HL-60/S4 (cell line): Measurements from ENCODE around the gene THRSP.
"Not testable (repeated sequence)": the region's sequence is repeated elsewhere in the genome, so short reads cannot be mapped to it uniquely, and the experiment has no call there.

Experiments used
- in situ Hi-C: fragments of 300-500 bp; cut with MboI; formaldehyde crosslinking; loops from 2 replicates; pipeline ENCODE4 v1.14.3; 2022; ENCODE audit warnings: low sequenced_read_pairs

THRSP gene

DNA sequence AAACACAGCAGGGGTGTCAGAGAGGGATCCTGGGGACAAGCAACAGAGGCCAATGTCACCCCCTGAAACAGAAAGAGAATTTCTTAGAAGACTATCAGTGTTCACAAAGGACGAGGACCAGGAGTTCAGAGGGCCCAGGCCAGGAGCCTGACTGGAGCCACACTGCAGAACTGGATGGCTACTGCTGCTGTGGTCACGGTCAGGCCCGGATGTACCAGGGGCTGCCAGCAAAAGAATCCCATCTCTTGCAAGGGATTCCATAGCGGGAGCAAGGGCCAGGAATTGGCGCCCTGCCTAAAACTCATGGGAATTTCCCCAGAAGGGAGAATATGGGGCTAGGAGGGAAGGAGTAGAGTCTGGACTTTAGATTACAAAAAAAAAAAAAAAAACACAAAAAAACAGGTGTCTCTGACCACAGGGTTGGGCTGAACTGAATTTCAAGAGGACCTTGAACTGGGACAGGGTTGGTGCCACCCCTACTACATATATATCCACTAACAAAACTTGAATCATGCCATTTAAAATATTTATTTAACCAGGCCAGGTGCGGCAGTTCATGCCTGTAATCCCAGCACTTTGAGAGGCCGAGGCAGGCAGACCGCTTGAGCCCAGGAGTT, 24.9 kb upstream of the THRSP start:
- in situ Hi-C loops = no loop called here

DNA sequence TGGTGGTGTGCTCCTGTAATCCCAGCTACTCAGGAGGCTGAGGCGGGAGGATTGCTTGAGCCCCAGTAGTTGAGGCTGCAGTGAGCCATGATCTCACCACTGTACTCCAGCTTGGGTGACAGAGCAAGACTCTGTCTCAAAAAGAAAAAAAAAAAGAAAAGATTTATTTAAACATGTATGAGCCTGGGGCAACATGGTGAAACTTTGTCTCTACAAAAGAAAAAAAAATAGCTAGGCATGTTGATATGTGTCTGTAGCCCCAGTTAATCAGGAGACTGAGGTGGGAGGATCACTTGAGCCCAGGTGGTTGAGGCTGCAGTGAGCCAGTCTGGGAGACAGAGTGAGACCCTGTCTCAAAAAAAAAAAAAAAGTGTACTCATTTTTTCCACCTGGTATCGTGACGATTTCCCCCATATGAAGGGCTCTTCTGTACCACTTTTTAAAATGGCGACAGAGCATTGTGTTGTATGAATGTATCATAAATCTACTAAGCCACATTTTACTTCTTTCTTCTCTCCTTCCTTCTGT, 24.2 kb upstream of the THRSP start:
- in situ Hi-C loops = no loop called here

DNA sequence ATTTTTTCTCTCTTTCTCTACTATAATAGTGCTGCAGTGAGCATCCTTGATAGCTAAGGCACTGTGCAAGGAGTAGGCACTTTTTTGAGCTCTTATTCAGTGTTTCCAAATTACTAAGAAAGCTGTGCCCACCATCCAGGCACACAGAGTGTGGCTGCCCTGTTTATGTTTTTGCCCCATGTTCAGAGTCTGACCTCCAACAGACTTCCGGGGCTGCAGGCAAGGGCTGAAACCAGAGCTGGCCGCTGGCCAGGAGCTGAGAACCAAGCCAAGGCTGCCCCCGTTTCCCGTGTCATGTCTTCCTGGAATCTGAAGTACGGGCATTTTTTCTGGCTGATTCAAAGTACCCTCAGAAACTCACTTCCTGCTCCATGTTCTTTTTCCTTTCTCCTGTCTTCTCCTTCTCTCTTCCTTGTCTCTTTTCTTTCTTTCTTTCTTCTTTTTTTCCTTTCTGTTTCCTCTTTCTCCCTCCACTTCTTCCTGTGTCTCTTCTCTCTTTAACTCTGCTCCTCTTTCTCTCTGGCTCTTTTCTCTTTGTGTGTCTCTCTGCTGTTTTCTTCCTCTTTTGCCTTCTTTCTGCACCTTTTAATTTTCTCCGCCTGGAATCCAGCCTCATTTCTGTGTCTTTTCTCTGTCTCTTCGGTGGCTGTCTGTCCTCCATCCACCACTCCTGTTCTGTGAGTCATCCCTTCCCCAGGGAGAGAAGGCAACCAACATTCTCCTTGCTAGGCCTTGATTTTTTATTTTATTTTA, 23.6 kb upstream of the THRSP start:
- in situ Hi-C loops = no loop called here

DNA sequence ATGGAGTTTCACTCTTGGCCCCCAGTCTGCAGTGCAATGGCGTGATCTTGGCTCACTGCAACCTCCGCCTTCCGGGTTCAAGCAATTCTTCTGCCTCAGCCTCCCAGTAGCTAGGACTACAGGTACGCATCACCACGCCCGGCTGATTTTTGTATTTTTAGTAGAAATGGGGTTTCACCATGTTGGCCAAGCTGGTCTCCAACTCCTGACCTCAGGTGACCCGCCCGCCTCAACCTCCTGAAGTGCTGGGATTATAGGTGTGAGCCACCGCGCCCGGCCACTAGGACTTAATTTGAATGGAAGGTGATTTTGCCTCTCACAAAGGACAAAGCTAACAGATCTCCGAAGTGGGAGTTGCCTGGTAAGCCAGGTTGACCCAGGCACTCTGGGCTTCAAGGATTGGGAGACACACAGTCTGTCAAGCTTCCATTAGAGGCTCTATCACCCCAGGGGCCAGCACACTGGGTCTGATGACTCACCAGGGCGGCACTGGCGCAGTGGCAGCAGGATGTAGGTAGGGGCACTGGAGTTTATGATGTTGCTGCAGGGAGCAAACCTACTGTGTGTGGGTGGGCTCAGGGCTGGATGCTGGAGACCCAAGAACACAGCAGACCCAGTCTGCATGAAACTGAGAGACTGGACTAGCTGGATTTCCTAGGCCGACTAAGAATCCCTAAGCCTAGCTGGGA, 22.8 kb upstream of the THRSP start:
- in situ Hi-C loops = no loop called here

DNA sequence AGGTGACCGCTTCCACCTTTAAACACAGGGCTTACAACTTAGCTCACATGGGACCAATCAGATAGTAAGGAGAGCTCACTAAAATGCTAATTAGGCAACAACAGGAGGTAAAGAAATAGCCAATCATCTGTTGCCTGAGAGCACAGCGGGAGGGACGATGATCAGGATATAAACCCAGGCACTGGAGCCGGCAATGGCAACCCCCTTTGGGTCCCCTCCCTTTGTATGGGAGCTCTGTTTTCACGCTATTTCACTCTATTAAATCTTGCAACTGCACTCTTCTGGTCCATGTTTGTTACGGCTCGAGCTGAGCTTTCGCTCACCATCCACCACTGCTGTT, 22.3 kb upstream of the THRSP start:
- in situ Hi-C loops = not testable (repeated sequence)

DNA sequence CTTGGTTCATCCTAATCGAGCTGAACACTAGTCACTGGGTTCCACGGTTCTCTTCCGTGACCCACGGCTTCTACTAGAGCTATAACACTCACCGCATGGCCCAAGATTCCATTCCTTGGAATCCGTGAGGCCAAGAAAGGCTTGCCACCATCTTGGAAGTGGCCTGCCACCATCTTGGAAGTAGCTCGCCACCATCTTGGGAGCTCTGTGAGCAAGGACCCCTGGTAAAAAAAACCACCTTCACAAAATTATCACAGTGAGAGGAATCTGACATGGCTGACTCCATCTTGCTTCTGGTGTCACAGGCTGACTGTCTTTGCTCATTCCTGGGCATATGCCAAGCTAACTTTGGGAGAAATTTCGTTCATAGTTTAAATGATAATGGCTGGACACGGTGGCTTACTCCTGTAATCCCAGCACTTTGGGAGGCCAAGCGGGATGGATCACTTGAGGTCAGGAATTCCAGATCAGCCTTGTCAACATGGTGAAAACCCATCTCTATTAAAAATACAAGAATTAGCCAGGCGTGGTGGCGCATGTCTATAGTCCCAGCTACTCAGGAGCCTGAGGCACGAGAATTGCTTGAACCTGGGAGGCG, 21.7 kb upstream of the THRSP start:
- in situ Hi-C loops = no loop called here

DNA sequence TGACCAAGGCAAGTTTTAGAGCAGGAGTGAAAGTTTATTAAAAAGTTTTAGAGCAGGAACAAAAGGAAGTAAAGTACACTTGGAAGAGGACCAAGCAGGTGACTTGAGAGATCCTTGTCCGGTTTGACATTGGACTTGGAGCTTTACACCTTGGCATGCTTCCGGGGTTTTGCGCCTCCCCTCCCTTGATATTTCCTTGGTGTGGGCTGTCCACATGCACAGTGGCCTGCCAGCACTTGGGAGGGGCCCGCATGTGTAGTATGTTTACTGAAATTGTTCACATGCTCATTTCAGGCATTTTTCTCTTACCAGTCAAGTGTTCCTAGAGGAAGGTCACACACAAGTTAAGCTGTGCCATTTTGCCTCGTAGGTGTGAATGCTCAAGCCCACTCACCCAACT, 19.0 kb upstream of the THRSP start:
- in situ Hi-C loops = no loop called here

DNA sequence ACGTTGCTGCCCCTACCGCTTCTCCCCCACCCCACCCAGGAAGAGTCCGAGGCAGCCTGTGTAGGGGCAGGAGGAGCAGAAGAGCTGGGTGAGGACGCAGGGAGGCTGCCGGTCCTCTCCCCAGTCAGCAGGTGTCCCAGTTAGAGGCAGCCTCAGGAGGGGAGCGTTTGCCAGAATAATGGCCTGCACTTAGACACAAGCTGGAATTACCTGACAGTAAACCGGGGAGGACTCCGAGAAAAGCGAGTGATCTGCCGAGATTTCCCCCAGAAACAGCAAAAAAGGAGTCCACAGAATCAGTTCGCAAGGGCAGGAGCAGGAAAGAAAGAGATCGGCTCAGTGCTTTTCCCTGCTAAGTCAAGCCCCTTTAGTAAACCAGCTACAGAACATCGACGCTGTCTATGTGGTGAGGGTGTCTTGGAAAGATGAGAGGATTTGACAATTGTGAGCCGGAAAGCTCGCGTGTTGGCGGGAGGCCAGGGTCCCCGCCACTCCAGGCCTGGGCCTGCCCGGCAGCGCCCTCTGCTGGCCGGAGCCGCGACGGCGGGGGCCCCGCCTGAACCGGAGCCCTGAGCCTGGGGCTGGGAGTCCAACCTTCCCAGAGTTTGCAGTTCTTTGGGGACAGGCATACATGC, 17.7 kb upstream of the THRSP start:
- in situ Hi-C loops = no loop called here

DNA sequence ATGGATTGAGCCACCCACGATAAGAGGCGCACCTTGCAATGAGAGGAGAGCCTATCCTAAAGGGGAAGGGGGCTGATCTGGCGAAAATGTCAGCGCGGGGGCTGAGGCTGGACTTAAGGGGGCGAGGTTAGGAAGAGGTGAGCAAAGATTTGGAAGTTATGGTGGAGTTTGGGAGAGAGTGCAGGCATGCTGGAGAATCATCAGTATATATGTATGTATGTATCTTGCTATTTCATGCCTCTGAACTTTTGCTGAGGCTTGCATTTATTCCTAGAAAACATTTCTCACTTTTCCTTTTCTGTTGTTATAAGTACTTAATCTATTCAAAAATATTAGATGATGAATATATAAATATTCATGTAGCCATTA, 17.2 kb upstream of the THRSP start:
- in situ Hi-C loops = no loop called here

DNA sequence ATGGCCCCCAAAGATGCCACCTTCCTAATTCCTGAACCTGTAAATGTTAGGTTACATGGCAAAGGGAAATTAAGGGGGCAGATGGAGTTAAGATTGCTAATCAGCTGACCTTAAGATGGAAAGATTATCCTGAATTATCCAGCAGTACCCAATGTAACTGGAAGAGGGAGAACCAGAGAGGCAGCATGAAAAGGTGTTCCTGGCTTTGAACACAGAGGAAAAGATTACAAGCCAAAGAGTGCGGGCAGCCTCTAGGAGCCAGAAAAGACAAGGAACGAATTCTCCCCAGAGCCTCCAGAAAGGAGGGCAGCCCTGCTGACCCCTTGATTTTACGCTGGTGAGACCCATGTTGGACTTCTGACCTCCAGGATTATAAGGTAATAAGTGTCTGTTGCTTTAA, 15.1 kb upstream of the THRSP start:
- in situ Hi-C loops = no loop called here

DNA sequence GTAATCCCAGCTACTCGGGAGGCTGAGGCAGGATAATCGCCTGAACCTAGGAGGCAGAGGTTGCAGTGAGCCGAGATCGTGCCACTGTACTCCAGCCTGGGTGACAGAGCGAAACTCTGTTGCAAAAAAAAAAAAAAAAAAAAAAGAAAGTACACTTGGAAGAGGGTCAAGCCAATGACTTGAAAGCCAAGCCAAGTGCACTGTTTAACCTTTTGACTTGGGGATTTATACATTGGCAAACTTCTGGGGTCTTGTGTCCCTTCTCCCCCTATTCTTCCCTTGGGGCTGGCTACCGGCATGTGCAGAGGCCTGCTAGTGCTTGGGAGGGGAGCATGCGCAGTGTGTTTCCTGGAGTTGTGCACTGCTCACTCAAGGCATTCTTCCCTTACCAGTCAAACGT, 14.3 kb upstream of the THRSP start:
- in situ Hi-C loops = no loop called here

DNA sequence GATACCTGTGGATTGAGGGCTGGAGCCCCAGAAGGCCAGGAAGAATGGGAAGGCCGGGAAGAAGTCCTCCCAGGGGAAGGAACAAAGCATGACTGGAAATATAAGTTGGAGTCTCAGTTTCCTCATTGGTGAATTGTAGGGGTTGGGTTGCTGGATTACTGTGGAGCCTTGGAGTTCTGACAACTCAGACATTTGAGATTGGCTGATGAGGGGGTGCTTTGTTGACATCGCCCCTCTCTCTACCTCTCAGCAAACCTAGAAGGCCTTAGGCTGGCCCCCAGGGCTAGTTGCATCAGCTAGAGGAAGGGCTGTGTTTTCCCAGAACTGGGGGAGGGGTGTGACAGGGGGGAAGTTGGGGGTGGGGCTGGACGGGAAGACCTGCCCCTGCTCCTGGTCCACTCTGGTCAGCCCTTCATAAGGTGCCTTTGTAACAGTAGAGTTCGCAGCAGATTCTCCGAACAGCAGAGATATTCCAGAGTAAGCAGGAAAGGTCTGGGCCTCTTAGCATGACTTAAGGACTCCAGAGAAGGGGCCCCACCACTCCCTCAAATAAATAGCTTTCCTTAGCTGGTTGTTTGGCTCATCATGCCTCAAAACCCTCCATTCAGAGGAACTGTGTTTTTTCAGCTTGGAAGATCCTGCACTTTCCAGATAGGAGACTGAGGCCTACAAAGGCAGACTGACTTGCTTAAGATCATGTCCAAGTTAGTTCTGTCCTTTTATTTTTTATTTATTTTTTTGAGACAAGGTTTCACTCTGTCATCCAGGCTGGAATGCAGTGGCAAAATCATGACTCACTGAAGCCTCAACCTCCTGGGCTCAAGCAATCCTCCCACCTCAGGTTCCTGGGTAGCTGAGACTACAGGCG, 12.5 kb upstream of the THRSP start:
- in situ Hi-C loops = no loop called here

DNA sequence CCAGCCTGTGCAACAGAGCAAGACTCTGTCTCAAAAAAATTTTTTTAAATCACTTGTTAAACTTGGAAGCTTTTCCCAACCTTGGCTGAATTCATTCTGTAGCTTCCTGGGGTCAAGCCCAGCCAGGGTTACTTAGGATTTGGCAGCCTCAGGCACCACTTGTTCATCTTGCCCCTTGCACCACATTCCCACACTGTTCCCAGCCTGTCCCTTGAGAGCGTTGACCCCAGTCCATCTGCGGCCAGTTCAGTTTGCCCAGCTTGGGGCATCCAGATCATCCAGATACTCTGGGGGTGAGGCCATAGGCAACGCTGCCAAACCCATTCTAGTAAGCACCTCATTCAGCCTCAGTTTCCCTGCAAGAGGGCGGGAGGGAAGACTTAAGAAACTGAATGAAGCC, 8.7 kb upstream of the THRSP start:
- in situ Hi-C loops = no loop called here

DNA sequence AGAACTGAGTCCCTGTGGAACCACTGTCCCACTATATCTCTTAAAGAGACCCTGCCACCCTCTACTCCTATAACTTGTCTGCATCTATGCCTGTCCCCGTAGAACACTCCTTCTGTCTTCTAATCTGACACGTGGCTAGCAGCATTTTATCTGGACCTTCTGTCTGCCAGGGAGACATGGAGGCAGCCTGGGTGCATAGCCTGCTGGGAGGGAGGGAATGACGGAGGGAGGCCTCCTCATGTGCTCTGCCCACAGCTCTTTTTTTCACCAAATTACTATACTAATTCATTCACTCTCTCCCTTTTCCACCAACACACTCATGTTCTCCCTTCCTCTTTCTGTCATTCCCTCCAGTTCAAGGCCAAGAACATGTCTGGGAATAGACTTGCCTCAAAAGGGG, 7.6 kb upstream of the THRSP start:
- in situ Hi-C loops = no loop called here

DNA sequence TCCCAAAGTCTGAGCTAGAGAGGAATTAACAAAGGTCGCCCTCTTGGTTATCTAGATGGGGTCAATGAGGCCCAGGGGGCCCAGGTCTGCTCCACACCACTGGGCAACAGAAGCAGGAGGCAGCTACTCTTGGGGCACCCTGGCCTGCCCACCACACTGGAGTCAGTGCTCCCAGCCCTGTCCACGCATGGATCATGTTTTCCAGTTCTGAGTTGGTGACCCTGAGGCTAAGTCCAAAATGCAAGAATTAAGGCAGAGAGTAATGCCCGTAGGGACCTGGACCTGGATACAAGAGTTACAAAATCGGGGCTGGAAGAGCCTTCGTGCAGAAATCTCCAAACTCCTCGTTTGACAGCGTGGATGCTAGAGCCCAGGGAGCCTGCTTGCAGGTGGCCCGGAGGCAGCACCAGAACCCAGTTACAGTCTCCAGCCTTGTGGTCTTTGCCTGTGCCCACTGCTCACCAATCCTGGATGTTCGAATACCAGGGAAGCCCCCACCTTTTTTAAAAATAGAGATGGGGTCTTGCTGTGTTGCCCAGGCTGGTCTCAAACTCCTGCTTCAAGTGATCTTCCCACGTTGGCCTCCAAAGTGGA, 6.1 kb upstream of the THRSP start:
- in situ Hi-C loops = no loop called here

DNA sequence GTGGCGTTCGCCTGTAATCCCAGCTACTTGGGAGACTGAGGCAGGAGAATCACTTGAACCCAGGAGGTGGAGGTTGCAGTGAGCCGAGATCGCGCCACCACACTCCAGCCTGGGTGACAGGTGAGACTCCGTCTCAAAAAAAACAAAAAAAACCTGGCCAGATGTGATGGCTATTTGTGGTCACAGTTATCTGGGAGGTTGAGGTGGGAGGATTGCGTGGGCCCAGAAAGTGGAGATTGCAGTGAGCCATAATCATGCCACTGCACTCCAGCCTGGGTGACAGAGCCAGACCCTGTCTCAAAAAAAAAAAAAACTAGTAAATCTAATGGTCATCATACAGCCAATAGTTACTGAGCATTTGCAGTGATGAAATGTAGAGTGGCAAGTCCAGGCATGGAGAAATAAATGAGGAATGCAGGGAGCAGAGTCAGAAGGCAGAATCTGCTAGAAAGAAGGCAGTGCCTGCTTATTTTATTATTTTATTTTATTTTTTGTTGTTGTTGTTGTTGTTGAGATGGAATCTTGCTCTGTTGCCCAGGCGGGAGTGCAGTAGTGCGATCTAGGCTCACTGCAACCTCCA, 3.8 kb upstream of the THRSP start:
- in situ Hi-C loops = not testable (repeated sequence)

DNA sequence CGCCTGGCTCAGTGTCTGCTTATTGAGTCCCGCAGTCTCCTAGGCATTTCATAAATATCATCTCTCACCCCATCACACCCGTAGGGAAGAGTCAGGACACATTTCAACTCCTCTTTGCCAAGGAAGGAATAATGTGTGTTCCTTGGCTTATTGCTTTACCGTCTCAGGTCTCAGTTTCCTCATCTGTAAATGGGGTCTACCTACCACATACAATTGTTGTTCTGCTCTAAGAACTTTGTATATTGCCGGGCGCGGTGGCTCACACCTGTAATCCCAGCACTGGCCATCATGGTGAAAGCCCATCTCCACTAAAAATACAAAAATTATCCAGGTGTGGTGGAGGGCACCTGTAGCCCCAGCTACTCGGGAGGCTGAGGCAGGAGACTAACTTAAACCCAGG, 3.1 kb upstream of the THRSP start:
- in situ Hi-C loops = no loop called here

DNA sequence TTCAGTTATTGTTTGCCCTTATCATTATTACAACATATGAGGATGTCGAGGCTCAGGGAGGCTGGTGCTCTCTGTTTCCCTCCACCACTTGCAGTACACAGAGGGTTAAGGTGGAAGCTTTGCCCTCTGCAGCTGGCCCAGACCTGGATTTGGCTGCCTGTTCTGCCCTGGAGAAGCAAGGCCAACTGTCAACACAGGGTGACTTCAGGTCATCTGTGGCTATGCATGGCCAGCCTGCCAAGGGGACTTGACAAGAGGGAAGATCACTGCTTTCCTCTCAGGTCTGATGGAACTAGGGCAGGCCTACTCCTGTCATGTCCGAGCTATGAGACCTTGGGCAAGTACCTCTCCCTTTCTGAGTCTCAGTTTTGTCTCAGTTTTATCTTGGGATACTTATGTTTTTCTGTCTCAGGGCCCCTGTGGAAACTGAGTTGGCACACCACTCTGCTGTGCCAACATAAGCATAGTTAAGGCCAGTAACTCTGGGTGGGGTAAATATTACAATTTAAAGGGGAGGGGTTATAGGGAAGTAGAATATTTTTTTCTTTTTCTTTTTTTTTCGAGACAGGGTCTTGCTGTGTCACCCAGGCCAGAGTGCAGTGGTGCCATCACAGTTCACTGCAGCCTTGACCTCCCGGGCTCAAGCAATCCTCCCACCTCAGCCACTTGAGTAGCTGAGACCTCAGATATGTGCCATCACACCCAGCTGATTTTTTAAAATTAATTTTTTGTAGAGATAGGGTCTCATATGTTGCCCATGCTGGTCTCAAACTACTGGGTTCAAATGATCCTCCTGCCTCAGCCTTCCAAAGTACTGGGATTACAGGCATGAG, 2.4 kb upstream of the THRSP start:
- in situ Hi-C loops = no loop called here

DNA sequence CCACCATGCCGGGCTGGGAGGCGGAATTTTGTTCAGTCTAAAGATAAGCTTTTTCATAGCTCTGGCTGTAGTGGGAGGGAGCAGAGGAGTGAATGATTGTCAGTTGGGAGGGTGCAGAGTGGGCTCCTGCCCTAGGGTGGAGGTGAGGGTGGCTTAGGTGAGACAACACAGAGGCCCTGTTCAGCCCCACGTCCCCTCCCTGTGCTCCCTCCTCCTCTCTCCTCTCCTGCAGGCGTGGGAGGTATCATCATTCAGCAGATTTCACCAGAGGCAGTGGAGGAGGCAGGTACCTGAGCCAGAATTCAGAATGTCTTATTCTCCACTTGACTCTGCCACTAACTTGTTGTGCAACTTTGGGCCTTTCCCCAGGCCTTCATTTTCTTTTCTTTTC, 1.7 kb upstream of the THRSP start:
- in situ Hi-C loops = no loop called here
